Measurements from ENCODE around the gene PMAIP1. TPM values are rescaled to one million over a fixed set of nuclear protein-coding genes. Genes with fewer than 3 reads are reported as not detected.
"Not testable (repeated sequence)": the region's sequence is repeated elsewhere in the genome, so short reads cannot be mapped to it uniquely, and the experiment has no call there.

The PMAIP1 gene
- total RNA-seq, 1 donor from 2014 or later = 4.6 TPM

DNA sequence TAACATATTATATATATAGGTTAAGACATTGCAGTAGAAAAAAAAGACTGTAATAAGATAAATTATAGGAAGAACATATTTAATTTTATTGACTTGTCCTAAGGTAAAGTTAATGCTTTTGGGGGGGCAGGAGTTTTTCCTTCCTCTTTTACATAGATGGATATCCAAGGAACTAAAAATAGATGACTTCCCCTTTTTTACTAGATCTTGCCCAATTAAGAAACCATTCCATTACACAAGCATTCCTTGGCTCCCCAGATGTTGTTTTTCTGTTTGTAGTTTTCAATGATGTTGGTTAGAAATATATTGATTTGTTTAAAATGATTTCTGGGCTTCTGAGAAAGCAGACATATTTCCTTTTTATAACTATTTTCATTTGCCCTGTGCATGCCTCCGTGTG, 22.4 kb upstream of the PMAIP1 start:
- peaks cover 9% of the 10 kb centered on the region for H3K4me1 Mint-ChIP-seq
- DNase-seq (ENCODE audit: low read depth, low spot score) = no peak
- H3K27ac Mint-ChIP-seq (ENCODE audit: unreplicated experiment) = no peak overlapping the region
- TF ChIP-seq, protein P1, sequence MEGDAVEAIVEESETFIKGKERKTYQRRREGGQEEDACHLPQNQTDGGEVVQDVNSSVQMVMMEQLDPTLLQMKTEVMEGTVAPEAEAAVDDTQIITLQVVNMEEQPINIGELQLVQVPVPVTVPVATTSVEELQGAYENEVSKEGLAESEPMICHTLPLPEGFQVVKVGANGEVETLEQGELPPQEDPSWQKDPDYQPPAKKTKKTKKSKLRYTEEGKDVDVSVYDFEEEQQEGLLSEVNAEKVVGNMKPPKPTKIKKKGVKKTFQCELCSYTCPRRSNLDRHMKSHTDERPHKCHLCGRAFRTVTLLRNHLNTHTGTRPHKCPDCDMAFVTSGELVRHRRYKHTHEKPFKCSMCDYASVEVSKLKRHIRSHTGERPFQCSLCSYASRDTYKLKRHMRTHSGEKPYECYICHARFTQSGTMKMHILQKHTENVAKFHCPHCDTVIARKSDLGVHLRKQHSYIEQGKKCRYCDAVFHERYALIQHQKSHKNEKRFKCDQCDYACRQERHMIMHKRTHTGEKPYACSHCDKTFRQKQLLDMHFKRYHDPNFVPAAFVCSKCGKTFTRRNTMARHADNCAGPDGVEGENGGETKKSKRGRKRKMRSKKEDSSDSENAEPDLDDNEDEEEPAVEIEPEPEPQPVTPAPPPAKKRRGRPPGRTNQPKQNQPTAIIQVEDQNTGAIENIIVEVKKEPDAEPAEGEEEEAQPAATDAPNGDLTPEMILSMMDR (conservative IDR thresholded peaks at IDR 0.05) = no peak
- H3K4me3 Mint-ChIP-seq = no peak overlapping the region
- peaks cover 8% of the 10 kb centered on the region for H3K27me3 Mint-ChIP-seq (ENCODE audit: low read depth)
- H3K36me3 Mint-ChIP-seq (ENCODE audit: low read depth) = no peaks in the 10 kb centered on the region
- H3K9me3 Mint-ChIP-seq = no peaks in the 10 kb centered on the region

DNA sequence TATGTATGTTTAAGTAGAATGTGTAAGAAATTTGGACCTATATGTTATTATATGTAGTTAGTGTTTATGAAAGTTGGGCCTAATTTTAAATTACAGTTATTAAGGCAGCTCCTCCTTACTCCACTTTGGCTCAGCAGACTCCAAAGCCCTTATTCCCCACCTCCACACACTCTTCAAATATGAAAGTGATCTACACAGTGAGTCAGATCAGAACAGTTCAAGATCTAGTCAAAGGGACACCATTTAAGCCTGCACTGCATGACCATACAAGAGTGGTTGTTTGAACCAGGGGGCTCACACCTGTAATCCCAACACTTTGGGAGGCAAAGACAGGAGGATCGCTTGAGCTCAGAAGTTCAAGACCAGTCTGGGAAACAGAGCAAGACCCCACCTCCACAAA, 21.2 kb upstream of the PMAIP1 start:
- no peak overlapping the region for H3K4me3 Mint-ChIP-seq
- TF ChIP-seq, protein P1 (conservative IDR thresholded peaks at IDR 0.05) = no peak
- DNase-seq (ENCODE audit: low read depth, low spot score) = no peak
- no peaks in the 10 kb centered on the region for H3K36me3 Mint-ChIP-seq (ENCODE audit: low read depth)
- H3K4me1 Mint-ChIP-seq = peaks cover 9% of the 10 kb centered on the region
- H3K27me3 Mint-ChIP-seq (ENCODE audit: low read depth) = peaks cover 6% of the 10 kb centered on the region
- no peak overlapping the region for H3K27ac Mint-ChIP-seq (ENCODE audit: unreplicated experiment)
- no peaks in the 10 kb centered on the region for H3K9me3 Mint-ChIP-seq

DNA sequence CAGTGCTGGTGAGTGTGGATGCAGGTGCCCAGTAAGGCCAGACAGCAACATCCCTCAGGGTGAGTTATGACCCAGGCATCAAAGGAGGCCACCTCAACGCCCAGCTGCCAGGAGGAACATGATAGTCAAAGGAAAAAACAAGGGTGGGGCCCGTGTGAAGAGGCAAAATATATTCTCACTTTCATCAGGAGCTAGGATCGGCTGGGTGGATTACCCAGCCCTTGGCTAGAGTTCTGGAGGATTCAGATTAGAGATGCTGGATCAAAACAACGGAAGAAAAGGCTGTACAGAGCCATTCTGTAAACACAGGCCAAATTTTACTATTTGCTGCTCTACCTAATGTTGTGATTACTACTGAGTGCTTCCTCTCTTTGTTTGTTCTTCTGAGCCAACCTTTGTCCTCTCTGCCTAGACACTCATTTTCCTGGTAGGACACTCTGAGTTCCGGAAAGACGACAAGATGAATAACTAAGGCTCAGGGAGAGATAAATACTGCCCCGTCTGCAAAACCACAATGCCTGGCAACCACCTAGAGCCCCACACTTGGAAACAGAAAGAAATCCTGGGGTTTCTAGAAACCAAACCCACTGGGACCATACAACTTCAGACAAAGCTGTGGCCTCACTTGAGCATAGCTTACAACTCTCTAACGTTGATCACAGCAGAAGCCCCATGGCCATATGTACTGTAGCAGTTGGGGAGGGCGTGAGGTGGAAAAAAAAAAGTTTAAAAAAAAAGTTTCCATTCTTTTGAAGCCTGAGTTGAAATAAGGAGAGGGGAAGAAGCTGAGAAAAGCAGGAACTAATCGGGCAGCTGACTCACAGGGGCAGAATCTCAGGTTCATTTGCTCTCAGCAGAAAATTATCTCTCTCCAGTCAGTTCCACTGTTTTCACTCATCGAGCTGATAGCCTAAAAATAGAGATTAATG, 17.8 kb upstream of the PMAIP1 start:
- H3K27me3 Mint-ChIP-seq (ENCODE audit: low read depth) = no peaks in the 10 kb centered on the region
- DNase-seq (ENCODE audit: low read depth, low spot score) = no peak
- H3K27ac Mint-ChIP-seq (ENCODE audit: unreplicated experiment) = no peak overlapping the region
- H3K36me3 Mint-ChIP-seq (ENCODE audit: low read depth) = no peaks in the 10 kb centered on the region
- H3K4me1 Mint-ChIP-seq = peaks cover 22% of the 10 kb centered on the region
- H3K4me3 Mint-ChIP-seq = no peak overlapping the region
- TF ChIP-seq, protein P1 (conservative IDR thresholded peaks at IDR 0.05) = no peak
- no peaks in the 10 kb centered on the region for H3K9me3 Mint-ChIP-seq

DNA sequence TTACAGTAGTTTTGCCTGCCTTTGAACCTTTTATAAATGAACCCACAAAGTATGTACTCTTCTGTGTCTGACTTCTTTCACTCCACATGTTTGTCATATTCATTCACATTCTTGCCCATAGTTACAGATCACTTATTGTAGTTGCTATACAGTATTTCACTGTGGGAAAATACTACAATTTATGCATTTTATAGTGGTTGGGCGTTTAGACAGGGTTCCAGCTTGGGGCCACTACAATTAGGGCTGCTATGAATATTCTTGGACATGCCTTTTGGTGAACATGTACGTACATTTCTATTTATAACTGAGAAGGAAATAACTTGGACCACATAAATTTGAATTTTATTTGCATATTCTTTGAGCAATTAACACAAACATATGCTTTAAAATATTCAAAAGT, 15.4 kb upstream of the PMAIP1 start:
- no peaks in the 10 kb centered on the region for H3K36me3 Mint-ChIP-seq (ENCODE audit: low read depth)
- no peaks in the 10 kb centered on the region for H3K9me3 Mint-ChIP-seq
- TF ChIP-seq, protein P1 (conservative IDR thresholded peaks at IDR 0.05) = no peak
- H3K27ac Mint-ChIP-seq (ENCODE audit: unreplicated experiment) = no peak overlapping the region
- no peak overlapping the region for H3K4me3 Mint-ChIP-seq
- no peak for DNase-seq (ENCODE audit: low read depth, low spot score)
- peaks cover 22% of the 10 kb centered on the region for H3K4me1 Mint-ChIP-seq
- no peaks in the 10 kb centered on the region for H3K27me3 Mint-ChIP-seq (ENCODE audit: low read depth)

DNA sequence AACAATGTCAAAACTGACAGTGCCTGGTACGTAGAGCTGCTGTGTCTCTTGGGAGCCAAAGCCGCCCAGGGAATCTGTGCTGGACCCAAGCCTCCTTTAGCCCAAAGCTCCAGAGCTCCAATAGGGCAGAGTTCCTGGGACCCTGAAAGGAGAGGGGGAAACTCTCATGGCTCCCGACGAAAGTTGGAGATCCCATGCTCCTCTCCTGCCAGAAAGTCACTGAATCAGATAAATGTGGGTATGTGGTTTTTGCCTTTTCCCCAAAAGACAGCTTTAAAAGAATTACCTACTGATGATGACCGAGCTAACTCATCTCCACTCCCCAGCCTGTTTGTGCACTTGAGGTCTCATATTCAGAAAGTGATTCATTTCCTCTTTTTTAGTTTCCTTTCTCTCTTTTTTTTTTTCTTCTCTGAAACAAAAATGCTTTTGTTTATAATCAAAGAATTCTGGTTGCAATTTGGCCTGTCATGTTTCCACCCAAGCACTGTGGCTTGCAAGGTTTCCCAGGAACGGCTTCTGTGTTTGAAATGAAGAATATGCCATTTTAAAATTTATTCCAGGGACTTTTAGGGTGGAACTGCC, 14.1 kb upstream of the PMAIP1 start:
- no peak for DNase-seq (ENCODE audit: low read depth, low spot score)
- no peaks in the 10 kb centered on the region for H3K9me3 Mint-ChIP-seq
- no peaks in the 10 kb centered on the region for H3K27me3 Mint-ChIP-seq (ENCODE audit: low read depth)
- no peaks in the 10 kb centered on the region for H3K36me3 Mint-ChIP-seq (ENCODE audit: low read depth)
- no peak overlapping the region for H3K4me3 Mint-ChIP-seq
- peak overlapping the region; percentile 12 for H3K27ac Mint-ChIP-seq (ENCODE audit: unreplicated experiment)
- peaks cover 22% of the 10 kb centered on the region for H3K4me1 Mint-ChIP-seq
- TF ChIP-seq, protein P1 (conservative IDR thresholded peaks at IDR 0.05) = no peak

DNA sequence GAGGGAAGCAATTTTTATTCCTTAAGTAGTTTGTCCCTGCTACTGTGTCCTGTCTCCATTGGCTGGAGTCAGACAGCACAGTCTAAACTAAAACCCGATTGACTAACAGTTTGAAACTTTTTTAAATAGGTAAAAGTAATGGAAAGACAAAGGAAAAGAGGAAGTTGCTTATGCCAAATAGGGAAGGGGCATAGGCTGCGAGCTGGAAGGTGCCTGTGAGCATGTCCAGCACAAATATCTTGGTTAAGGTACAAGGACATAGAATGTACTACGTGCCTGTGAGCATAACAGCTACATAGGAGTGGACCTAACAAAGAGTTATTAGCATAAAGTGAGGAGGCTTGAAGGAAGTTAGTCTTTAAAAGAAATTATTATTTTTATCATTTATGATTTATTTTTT, 13.4 kb upstream of the PMAIP1 start:
- not testable (repeated sequence) for H3K27ac Mint-ChIP-seq (ENCODE audit: unreplicated experiment); DNase-seq (ENCODE audit: low read depth, low spot score); H3K9me3 Mint-ChIP-seq; H3K4me3 Mint-ChIP-seq; H3K27me3 Mint-ChIP-seq (ENCODE audit: low read depth); H3K36me3 Mint-ChIP-seq (ENCODE audit: low read depth)
- peaks cover 22% of the 10 kb centered on the region for H3K4me1 Mint-ChIP-seq

All from neural crest cell (in vitro differentiated cells).